Activated CD4-positive, alpha-beta T cell treated with anti-CD3 and anti-CD28 coated beads, Interleukin-10, Interleukin-2, amounts not matched to agents 100 ng/mL and 50 ng/mL, durations not matched to agents 16 hours and 8 hours (primary cell): ENCODE data around the gene GABRQ.

Source experiments
- DNase-seq: peaks from one replicate; pipeline ENCODE4 v3.0.0-alpha.2; 2020

GABRQ gene

DNA sequence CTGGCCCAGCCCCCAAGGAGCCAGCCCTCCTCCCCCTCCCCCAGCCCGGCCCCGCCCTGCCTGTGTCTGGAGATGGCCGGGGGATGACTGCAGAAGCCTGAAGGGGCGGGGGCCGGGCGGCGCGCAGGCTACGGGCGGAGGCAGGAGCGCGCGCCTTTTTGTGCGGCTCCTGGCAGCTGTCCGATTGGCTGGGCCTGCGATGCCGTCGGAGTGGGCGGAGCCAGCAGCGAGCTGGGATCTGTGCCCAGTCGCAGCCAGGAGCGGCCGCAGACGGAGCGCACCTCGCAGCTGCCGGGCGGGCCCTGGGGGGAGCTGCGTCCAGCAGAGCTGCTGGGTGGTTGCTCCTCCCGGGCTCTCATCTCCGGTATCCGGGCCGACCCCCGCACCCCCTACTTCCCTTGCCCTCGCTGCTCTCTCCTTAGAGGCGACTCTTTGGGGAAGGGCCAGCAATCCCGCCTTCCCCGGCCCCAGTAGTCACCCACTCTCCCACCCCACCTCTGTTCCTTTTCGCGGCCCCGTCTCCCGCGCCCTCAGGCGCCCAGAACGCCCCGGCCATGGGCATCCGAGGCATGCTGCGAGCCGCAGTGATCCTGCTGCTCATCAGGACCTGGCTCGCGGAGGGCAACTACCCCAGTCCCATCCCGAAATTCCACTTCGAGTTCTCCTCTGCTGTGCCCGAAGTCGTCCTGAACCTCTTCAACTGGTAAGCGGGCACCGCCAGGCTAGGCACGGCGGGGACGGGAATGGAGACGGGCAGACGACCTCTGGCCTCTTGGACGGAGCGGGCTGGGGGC is at the start of gene GABRQ:
TSS of gene GABRQ (plus strand) at position 247 of the 794 bp plus-strand sequence. CDS start at position 555, 308 bp downstream.
- peak; percentile 7 for DNase-seq

GRCh38 chrX:152588206-152588605 is 49.5 kb upstream of the GABRQ start:
- no peak for DNase-seq

- no peak for DNase-seq
Measured at GRCh38 chrX:152600853-152601633, 36.7 kb upstream of the GABRQ start.

- peak; percentile 25 for DNase-seq
Measured at GRCh38 chrX:152601848-152602616, 35.7 kb upstream of the GABRQ start.

DNA sequence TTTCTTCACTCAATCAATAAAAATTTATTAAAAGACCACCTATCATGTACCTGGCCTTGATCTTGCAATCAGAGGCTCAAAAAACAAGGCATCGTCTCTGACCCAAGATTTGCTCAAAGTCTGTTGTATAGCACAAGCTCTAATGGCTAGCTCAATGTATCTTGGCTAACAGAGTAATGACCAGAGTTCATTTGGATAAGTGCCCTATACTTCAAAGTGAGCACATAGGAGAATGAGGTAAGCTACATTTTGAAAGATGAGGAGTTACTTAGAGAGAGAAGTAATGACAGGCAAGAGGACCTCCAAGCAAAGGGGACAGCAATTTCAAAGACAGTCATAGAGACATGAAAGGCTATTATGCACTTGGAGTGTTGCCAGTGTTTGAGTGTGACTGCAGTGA is 22.9 kb upstream of the GABRQ start:
- DNase-seq: no peak

- no peak for DNase-seq
Measured at GRCh38 chrX:152619897-152620296, 17.8 kb upstream of the GABRQ start.

GRCh38 chrX:152632445-152633097 is 5.1 kb upstream of the GABRQ start:
- peak; percentile 46 for DNase-seq

DNA sequence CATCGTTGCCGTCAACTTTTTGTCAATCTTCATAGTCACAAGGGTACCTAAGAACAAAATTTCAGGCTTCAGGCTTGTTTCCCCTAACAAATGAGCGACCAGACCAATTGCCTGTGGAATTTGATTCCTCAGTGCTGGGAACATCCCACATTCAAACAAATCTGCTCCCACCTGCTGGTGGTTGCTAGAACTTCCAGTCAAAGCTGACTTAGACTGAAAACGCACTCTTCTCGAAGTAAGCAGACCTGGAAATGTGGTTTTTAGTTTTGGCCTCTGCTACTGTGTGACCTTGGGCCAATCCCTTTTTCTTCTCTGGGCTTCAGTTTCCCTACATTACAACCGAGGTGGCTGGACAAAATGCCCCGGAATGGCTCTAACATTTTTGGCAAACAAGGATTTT is 1.8 kb upstream of the GABRQ start:
- DNase-seq: peak; percentile 3

- no peak for DNase-seq
Measured at GRCh38 chrX:152638443-152638904, 779 bp downstream of the GABRQ start.

- no peak for DNase-seq
Measured at GRCh38 chrX:152639426-152639825, 1.7 kb downstream of the GABRQ start.

DNA sequence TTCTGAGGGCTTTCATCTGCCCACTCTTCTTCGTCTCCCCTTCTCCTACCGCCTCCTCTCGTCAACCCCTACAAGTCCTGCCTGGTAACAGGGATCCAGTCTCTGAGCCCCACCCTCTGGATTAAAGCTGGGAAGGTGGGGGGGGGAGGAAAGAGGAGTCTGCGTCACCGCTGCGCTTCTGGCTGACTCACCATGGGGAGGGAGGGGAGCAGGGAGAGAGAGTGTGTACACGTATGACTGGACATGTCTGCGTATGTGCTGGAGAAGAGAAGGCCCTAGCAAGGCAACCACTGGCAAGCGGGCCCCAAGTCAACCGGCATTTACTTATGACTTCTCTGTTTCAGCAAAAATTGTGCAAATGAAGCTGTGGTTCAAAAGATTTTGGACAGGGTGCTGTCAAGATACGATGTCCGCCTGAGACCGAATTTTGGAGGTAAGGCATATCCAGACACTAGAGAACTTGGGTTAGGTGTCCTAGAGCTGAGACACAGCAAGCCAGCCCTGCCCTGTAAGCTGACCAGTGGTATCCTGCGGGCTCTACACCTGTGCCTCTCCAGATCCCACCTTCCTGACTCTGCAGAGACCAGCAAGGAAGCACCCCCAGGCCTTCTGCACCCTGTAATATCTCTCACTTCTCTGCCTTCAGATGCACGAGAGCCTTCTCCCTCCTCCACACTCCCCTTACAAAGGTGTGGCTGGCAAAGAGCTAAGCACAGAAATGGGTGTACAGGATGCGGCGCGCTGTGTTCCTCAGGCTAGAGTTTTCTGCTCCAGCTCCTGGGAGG is 2.5 kb downstream of the GABRQ start:
- no peak for DNase-seq

- DNase-seq: no peak
Measured at GRCh38 chrX:152641256-152641875, 3.7 kb downstream of the GABRQ start.

DNA sequence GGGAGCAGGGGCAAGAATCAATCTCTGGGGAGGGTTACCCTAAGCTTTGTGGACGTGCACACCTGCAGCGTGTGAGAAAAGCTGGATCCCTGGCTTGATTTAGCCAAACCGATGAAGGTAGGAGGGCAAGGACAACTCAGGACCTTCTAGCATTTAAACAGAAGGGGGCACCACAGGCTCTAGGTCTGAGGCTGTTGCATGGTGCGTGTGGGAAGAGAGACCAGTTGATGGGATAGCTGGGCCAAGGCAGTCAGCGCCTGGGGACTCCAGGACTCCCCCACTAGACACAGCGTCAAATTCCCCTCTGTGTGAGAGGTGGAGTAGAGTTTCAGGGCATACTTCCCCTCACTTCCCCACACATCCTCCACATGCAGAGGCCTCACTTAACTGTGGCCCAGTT is 4.3 kb downstream of the GABRQ start:
- DNase-seq: no peak

- no peak for DNase-seq
Measured at GRCh38 chrX:152642931-152643564, 5.4 kb downstream of the GABRQ start.

GRCh38 chrX:152646961-152647360 is 9.3 kb downstream of the GABRQ start:
- DNase-seq: no peak

DNA sequence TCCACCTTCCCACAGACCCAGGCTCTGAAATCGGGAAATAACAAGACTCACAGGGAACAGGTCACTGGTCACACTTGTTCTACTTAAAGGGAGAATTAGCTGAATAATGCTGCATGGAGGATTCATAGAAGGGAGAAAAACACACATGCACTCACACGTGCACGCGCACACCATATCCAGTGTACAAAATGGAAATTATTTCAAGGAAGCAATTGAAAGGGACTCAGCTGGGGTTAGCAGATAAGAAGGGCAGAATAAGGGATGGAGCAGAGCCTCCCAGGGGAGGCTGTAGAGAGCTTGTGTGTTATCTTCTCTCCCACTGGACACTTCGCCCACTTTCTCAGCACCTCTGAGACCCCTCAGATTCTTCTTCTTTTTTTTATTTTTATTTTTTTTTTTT is 10.3 kb downstream of the GABRQ start:
- no peak for DNase-seq

- no peak for DNase-seq
Measured at GRCh38 chrX:152652060-152652459, 14.4 kb downstream of the GABRQ start.

- DNase-seq: no peak
Measured at GRCh38 chrX:152652467-152652866, 14.8 kb downstream of the GABRQ start.

DNA sequence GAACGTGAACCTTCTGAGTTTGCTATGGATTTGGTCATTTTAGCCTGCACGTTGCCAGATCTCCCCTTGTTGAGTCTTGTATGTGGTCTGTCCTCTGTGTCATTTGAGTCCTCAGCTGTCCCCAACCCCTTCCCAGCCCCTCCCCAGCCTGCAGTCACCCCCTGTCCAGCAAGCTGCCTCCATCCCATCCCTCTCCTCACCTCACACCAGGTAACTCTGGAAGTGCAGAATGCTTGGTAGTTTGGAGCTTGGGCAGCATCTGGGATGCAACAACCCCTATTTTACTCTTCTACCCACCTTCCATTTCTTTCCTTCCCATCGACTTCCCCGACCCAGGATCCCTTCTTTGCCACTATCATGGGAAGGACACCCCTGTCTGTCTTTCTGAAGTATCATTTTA is 18.4 kb downstream of the GABRQ start:
- no peak for DNase-seq

GRCh38 chrX:152656890-152657289 is 19.2 kb downstream of the GABRQ start:
- DNase-seq: no peak

- no peak for DNase-seq
Measured at GRCh38 chrX:152658302-152658701, 20.6 kb downstream of the GABRQ start.
